ENCODE data around the gene FABP1.
A peak's percentile ranks its signal among the peaks of the same experiment; 100 is the strongest.

FABP1 gene

DNA sequence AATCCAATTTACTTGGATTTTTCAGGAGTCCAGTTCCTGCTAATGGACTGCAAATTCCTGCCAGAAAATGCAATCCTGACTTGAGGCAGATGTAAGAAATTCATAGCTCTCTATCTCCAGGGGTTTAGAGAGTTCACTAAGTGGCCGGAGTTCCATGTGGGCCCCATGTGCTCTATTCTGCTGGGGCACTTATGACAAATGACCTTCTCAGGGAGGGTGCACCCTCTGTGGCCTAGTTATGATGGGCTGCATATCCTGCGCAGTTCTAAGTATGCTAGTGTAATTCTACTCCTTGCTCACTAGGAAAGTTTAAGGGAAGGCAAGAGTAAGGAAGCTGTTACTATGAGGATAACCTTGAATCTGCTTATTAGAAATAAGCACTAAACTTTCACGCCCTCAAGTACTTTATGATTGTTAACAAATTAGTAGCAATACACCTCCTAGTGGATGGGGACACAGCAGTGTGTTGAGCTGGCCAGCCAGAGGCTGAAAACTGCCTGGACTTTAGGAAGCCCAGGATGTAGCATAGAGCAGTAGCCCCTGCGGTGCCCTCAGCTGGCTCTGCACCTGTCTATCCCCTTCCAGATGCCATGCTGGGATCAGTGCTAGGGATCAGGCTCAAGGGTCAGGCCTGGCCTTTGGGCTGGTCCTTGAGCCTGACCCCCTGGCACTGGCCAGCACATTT lies 45.8 kb downstream of the FABP1 start:
- peak in 1 of 58 donors; percentile 17 for DNase-seq

DNA sequence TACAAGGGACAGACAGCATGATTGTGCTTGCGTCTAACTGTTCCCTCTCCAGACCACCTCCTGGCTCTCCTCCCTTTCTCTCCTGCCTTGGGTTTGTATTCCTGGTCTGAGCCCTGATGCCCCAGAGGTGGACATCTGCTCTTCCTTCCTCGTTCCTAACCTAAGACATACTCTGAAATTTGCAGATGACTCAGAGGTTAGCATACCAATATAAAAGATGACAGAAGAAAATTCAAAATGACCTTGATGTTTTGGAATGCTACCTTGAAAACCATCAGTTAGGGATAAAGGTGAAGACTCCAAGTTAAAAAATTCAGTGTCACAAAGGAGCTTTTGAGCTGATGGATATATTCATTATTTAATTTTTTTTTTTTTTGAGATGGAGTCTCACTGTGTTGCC lies 47.3 kb downstream of the FABP1 start:
- no peak for DNase-seq

DNA sequence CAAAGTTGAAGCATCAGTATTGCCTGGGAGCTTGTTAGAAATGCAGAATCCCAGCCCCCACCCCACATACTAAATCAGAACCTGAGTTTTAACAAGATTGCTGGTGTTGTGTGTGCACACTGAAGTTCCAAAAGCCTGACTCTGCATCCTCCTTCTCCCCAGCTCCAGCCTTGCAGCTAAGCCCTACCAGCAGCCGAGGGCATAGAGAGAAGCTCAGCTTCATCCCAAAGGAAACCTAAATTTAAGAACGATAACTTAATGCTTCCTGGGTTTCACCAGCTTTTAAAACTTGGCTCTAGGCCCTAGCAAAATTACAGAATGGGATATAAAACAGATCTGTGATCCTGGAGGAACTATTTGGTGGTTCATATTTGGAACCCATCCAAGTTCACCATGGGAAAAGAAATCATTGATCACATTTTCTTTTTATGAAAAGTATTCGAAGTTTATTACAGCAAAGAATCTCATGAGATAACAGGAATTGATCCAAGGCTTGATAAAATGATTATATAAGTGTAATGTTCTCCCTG lies 49.2 kb downstream of the FABP1 start:
- DNase-seq = no peak

DNA sequence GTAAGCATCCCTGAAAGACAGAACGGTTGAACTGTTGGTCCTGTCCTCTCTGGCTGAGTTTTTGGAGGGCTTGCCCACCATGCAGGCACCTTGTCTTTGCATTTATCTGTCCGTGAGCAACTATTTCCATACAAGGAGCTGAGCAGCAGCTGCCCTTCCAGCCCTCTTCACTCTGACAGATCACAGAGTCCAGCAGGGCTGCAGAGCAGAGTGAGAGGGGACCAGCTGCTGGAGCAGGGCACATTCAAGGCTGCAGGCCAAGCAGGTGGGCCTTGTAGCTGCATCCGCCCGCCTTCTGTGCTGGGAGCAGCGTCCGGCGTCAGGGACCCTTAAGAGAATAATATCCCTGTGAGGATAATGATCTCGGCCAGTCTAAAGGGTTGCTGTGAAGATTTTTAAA lies 50.8 kb downstream of the FABP1 start:
- DNase-seq = peak in 2 of 58 donors; percentile 10 to 13

DNA sequence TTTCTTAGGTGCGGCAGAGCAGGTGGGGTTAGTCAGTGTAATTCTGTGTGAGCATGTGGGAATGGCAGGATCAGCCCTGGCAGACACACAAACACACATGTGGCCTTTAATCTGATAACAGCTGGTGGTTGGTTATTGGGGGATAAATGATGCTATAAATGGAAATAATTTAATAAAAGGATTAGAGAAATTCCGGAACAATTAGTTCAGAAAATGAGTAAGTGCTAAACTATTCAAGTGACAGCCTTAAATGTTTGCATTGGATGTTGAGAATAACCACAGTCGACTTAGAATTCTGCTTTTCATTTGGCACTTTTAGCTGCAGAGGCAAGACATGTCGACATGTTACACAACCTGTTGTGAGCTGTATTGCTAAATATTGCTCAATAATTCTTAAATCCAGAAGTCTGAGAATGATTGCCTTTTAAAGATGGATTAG lies 53.0 kb downstream of the FABP1 start:
- no peak for DNase-seq

DNA sequence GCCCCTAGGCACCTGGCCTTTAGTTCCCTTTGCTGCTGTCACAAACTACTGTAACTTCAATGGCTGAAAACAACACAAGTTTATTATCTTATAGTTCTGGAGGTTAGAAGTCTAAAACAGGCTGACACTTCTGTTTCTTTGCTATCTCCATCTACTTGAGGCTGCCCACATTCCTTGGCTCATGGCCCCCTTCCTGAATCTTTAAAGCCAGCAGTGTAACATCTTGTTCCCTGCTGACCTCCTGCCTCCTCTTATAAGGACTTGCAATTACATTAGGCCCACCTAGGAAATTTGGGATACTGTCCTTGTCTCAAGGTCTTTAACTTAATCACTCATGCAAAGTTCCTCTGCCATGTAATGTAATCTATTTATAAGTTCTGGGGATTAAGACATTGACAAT lies 53.7 kb downstream of the FABP1 start:
- DNase-seq = no peak
